ENCODE results near the gene UBE2O.

The UBE2O gene

GRCh38 chr17:76410328-76410965, 42.5 kb downstream of the UBE2O start:
- no peak for ATAC-seq
- TF ChIP-seq PATZ1 (CRISPR knock-in tag; IDR thresholded peaks at IDR 0.05; ENCODE audit: borderline replicate concordance) (no peak), ARNTL (CRISPR knock-in tag; IDR thresholded peaks at IDR 0.05; ENCODE audit: borderline replicate concordance, low read depth) (no peak), CSDC2 (CRISPR knock-in tag; IDR thresholded peaks at IDR 0.05) (no peak), PPARA (CRISPR knock-in tag; IDR thresholded peaks at IDR 0.05; ENCODE audit: borderline replicate concordance) (no peak), CSRNP3 (CRISPR knock-in tag; IDR thresholded peaks at IDR 0.05) (no peak), ISL1 (CRISPR knock-in tag; IDR thresholded peaks at IDR 0.05) (no peak), ZFP30 (CRISPR knock-in tag; IDR thresholded peaks at IDR 0.05) (no peak), ESRRG (CRISPR knock-in tag; IDR thresholded peaks at IDR 0.05) (no peak), TCF4 (CRISPR knock-in tag; IDR thresholded peaks at IDR 0.05; ENCODE audit: borderline replicate concordance) (no peak), ZNF8 (CRISPR knock-in tag; IDR thresholded peaks at IDR 0.05) (no peak), GLIS3 (CRISPR knock-in tag; IDR thresholded peaks at IDR 0.05) (no peak), ZC3H10 (CRISPR knock-in tag; IDR thresholded peaks at IDR 0.05) (no peak)

GRCh38 chr17:76408037-76408849, 44.7 kb downstream of the UBE2O start:
- ATAC-seq, result peak; percentile 80
- TF ChIP-seq ZNF565 (CRISPR knock-in tag; conservative IDR thresholded peaks at IDR 0.05; ENCODE audit: low read depth) (no peak), TSHZ2 (CRISPR knock-in tag; IDR thresholded peaks at IDR 0.05) (no peak), BACH2 (CRISPR knock-in tag; IDR thresholded peaks at IDR 0.05; ENCODE audit: borderline replicate concordance) (no peak), ZNF70 (CRISPR knock-in tag; IDR thresholded peaks at IDR 0.05) (no peak), ZNF8 (CRISPR knock-in tag; IDR thresholded peaks at IDR 0.05) (no peak), CREB5 (CRISPR knock-in tag; IDR thresholded peaks at IDR 0.05; ENCODE audit: low read depth) (no peak), ISL1 (CRISPR knock-in tag; IDR thresholded peaks at IDR 0.05) (no peak), OSR1 (CRISPR knock-in tag; IDR thresholded peaks at IDR 0.05) (no peak), POU6F1 (CRISPR knock-in tag; IDR thresholded peaks at IDR 0.05; ENCODE audit: borderline replicate concordance, low read depth) (no peak), ESRRG (CRISPR knock-in tag; IDR thresholded peaks at IDR 0.05) (no peak), GLIS3 (CRISPR knock-in tag; IDR thresholded peaks at IDR 0.05) (no peak), ZFP30 (CRISPR knock-in tag; IDR thresholded peaks at IDR 0.05) (no peak), CSDC2 (CRISPR knock-in tag; IDR thresholded peaks at IDR 0.05) (no peak), PPARA (CRISPR knock-in tag; IDR thresholded peaks at IDR 0.05; ENCODE audit: borderline replicate concordance) (no peak), ZFP3 (CRISPR knock-in tag; IDR thresholded peaks at IDR 0.05) (no peak), CSRNP3 (CRISPR knock-in tag; IDR thresholded peaks at IDR 0.05) (no peak)
